GM18526 (cell line): ENCODE measurements around the gene PDC.

Source experiments
- POLR2A ChIP-seq: IDR thresholded peaks from 3 replicates; pipeline ENCODE4 v1.6.1; 2011; ENCODE audit not compliant: insufficient read length; ENCODE audit errors: extremely low read depth

Gene PDC

DNA sequence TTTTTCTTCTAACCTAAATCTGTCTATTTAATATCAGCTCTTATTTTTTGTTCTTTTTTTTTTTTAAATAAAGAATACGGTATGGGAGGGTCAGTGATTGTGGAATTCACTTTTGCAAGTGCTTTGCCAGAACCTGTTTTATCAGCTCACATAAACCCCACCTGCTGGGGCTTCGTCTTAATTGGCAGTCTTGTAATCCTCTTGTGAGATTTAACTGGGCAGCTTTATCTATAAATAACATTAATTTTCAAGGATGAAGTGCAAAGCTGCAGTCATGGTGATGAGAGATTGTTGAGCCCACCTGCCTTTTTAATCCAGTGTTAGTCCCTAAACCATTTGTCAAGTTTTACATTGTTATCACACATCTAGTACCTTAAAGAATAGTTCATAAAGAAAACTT, 18.2 kb upstream of the PDC start:
- TF ChIP-seq POLR2A, result no peak

DNA sequence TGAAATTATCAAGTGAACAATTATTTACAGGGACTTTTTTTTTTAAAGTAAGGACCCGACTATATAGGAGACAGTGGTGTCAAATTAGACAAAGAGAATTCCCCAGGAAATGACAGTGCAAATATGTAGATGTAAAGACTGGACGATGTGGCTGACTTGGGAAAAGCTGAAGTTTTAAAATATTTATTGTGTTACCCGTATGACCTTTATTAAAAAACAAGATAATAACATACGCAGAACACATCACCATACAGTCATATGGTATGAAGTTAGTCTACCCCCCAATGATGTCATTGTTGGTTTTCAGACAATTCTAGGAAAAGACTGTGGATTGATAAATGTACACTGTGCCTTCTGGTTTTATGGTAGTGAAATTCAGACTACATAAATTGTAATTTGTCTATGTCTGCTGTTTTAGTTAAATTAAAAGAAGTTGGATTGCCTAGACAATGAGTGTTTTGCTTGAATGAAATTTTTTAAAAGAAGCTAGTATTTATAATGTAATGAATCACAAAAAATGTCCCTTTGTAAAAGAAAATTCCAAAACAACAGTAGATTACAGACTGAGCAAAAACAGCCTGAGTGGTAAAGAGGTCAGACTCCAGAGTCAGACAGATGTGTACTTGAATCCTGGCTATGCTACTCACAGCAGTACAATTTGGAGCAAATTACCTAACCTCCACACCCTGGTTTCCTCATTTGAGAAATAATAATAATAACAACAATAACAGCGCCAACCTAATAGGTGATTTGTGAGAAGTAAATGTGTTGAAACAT, 15.5 kb upstream of the PDC start:
- TF ChIP-seq POLR2A, result no peak

DNA sequence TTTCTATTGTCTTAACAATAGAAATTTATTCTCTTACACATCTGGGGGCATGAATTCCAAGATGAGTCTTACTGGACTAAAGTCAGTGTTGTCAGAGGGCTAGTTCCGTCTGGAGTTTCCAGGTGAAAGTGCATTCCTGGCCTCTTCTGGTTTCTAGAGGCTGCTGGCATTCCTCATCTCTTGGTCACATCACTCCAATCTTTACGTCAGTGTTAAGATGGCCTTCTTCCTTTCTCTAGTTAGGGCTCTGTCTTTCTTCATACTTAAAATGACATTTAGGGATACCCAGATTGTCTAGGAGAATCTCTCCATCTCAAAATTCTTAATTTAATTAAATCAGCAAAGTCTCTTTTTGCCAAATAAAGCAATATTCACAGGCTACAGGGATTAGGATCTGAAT, 13.3 kb upstream of the PDC start:
- TF ChIP-seq POLR2A, result no peak

DNA sequence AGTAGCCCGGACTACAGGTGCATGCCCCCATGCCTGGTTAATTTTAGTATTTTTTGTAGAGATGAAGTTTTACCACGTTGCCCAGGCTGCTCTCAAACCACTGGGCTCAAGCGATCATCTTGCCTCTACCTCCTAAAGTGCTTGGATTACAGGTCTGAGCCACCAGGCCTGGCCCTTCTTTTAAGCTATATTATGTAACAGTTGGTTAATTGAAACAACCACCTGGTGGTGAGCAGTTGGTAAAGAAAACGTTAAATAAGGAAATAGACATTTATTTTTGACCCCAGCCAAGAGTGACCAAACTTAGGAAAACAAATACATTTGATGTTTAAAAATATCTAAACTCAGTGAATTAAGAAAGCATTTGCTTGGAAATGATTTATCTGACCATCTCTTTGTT, 12.1 kb upstream of the PDC start:
- TF ChIP-seq POLR2A, result no peak

DNA sequence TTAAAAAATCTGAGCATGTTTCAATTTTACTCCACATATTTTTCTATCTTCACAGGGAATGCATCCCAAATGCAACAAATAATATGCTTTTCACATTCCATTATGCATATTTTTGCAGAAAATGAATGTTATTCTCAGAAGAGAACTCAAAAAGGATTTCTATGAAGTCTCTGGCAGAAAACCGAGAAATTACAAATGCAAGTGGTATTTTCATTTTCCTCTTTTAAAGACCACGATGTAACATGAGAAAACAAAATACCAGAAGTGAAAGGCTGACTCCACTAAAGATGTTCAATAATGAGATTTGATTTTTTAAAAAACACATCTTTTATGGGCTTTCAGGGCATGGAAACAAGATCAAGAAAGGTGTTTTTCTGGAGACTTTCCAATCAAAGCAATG, 5.0 kb upstream of the PDC start:
- no peak for TF ChIP-seq POLR2A

DNA sequence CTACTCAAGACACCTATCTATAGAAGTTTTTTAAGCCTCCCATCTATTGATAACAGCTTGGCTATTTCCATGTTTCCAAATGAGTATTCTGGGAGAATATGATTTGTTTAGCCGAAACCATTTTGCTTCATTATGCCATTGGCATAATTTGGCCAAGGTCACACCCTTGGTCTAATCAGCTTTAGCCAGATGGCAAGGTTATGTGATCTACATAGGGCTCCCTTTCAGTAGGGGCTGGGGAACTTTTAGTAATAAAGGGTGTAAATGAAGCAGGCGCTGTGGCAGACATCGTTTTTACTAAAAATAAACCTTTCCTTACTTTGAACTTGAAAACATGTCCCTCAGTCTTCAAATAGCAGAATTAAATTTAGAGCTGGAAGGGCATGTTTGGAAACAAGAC, 3.0 kb upstream of the PDC start:
- no peak for TF ChIP-seq POLR2A

DNA sequence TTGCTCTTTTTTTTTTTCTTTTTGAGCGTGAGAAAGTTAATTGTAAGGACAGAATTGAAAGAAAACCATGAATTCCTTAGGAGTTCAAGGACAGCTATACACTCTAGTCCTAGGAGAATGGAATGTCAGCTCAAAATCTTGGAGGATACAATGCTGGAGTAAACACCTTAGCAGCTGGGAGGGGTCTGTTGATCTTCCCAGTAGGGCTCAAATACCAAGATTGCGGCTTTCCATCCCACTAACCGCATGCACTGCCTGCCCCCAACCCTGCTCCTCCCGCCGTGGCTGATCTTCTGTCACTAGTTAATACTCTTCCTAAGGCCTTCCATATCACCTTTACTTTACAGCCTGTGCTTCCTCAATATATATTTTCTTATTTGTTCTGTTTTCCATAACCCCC, 2.6 kb upstream of the PDC start:
- no peak for TF ChIP-seq POLR2A

DNA sequence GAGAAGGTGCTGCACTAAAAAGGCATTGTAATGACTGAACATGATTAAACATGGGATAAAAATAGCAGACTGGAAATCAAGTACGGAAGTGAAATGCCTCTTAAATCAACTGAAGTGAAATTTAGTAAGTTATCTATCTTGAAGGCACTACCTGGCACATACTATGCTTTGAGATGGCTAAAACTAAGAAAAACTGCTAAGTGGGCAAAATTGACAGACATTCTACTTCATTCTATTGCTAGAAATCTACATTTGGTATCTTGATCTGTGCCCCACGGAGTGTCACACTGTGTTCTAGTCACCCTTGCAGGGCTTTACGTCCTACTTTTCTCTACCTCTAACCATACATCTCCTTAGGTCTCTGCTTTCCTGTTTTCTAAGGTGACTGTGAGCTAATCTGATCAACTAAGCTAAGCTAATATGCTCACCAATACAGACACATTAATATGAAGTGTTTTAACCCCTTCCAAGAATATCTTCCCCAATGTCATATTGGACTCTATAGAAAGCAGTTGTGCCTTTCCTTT, 4.1 kb downstream of the PDC start:
- no peak for TF ChIP-seq POLR2A

DNA sequence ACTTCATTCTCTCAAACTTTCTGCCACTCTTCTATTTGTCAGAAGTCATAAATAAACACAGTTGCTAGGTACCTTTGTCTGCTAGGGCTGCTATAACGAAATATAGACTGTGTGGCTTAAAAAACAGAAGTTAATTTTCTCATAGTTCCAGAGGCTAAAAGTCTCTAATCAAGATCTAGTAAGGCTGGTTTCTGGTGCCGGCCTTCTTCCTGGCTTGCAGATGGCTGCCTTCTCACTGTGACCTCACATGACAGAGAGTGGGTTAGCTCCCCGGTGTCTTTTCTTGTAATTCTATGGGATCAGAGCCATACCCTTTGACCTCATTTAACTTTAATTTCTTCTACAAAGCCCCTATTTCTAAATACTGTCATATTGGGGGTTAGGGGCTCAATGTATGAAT, 5.9 kb downstream of the PDC start:
- TF ChIP-seq POLR2A, result no peak

DNA sequence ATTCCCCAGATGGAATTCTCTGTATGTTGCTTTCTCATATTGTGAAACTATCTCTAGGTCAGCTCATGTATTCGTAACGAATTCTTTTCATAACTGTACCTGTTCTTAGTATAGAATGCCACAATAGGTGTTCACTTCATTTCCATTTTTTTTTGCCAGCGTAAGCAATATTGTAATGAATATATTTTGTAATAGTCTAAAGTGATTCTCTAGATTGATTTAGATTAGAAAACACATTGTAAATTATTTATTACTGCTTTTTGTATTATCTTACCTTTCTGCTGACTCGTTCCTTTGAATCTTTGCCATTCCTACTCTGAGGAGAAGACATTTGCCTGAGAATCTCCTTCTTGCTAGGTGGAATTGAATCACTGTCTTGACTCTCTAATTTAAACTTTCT, 14.8 kb downstream of the PDC start:
- no peak for TF ChIP-seq POLR2A

DNA sequence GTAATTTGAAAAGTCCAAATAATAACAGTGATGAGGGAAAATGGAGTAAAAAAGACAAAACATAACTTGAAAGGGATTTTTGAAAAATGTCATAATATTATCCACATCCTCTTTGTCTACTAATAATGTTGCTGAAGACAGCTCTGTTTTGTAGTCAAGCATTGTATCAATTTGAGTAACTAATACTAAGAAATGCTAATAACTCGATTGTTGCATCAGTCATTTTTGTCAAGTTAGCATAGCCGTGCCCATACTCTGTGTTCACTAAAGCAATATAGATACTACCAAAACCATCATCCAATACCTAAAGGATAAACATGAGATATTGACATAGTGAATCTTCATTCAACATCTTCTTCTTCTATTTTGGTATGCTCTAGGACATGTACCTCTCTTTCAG, 17.3 kb downstream of the PDC start:
- TF ChIP-seq POLR2A, result no peak

DNA sequence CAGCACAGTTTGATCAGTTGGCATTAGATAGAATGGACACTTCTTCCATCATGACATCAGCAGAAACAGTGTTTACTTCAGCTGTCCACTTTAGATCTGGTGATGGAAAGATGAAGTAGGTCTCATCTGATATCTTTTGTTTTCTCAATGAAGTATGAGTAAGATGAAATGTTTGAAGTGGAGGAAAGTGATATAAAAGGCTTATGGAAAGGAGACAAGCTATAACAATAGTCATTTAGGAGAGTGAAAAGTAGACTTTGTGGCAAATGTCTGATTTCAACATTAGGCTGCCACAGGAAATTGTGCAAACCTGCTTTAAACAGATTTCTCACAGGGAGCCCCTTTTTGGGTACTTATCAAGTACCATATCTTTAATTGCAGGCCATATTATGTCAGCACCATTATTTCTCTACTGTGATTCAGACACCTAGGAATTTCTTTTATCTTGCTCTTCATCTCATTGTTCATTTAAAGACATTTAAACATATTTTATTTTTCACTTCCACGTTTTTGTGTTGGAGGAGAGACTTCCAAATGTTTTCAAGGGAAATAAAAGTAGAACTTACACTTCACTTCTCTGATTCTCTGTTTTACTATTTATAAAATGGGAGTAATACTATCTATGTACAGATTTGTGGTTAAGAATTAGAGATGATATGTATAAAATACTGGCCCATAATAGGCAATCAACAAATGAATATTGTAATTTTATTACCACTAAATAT, 18.1 kb downstream of the PDC start:
- TF ChIP-seq POLR2A, result no peak

DNA sequence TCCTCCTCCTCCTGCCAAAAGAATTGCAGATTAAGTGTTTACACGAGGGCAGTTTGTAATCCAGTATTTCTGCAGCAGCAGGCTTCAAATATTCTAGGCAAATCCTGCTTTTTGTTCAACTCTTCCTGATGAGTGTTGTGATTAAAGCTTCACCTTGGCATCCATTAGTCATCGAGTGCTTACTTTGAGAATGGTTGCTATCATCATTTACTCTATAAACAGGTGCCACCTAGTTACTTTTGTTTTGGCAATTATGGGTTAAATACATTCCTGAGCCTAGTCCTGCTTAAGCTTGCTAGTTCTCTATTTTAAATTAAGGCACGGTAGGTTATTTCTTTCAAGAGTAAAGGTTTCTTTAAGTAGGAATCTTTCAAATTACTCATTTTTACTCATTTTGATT, 20.3 kb downstream of the PDC start:
- TF ChIP-seq POLR2A, result no peak

DNA sequence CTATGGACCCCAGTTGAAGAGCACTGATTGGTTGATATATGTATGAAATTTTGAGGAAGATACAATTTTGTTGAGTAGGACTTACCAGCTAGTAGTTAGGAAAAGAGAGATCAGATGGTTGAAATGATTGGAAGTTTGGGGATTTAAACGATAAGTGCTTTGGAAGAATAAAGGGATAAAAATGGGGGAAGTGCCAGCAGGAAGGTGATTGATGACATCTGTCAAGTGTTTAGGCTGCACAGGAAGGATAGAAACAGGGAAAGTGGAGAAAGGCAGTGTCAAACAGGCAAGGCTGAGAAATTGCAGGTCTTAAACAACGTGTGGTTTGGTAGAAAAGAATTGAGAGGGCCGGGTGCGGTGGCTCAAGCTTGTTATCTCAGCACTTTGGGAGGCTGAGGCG, 22.3 kb downstream of the PDC start:
- TF ChIP-seq POLR2A, result no peak

DNA sequence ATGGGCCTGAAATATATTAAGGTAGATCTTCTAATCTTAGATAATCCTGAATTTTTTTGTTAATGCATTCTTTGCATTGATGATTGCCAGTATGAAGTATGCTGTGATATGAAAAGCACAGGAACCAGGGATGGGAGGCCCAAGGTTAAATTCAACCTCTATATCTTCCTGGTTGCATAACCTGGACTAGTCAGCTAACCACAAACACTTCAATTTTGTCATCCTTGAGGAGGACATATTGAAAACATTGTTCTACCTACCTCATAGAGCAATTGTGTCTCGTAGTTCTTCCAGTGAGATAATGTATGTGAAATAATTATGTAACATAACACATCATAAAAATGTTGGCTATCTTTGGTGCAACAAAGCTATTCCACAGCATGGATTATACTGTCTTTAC, 25.6 kb downstream of the PDC start:
- TF ChIP-seq POLR2A, result no peak

DNA sequence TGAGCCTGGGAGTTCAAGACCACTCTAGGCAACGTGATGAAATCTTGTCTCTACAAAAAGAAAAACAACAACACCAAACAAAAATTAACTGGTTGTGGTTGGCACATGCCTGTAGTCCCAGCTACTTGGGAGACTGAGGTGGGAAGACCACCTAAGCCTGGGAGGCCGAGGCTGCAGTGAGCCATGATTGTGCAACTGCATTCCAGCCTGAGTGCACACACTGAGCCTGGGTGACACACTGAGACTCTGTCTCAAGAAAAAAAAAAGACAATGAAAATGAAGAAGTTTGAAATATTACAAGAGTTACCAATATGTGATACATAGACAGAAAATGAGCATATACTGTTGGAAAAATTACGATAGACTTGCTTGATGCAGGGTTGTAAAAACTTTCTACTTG, 31.9 kb downstream of the PDC start:
- no peak for TF ChIP-seq POLR2A

DNA sequence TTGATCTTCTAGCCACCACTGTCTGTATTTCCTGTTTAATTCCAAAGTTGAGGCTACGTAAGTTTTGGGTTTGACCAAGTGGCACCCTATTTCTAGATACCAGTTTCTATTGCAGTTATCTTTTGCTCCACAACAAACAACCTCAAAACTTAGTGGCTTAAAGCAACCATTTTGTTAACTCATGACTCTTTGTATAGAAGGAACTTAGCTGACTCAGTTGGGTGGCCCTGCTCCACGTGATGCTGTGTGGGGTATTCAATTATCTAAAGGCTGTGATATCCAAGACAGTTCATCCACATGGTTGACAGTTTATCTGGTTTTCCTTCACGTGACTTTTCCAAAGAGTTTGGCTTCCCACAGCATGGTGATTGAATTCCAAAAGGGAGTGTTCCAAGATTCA, 34.8 kb downstream of the PDC start:
- TF ChIP-seq POLR2A, result no peak

DNA sequence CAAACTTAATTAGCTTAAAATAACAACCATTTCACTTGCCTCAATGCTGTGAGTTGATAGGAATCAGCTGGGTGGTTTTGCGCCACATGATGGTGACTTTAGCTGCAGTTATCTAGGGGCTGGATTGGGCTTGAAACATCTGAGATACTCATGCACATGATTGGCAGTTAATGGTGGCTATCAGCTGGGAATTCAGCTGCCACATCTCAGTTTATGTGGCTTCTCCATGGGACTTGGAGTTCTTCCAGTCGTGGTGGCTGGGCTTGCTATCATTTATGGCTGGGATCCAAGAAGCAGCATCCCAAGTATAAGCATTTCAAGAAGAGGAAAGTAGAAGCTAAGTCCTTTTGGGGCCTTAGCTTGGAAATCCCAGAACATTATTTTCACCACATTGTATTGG, 36.4 kb downstream of the PDC start:
- no peak for TF ChIP-seq POLR2A
